HG03575 (cell line): Measurements from ENCODE around the gene CFAP54.

Experiments
- ATAC-seq: cut with Tn5 transposase; IDR thresholded peaks from one replicate; pipeline ENCODE4 v1.9.1; 2021; ENCODE audit not compliant: unreplicated experiment, insufficient number of reproducible peaks, low FRiP score; ENCODE audit errors: extremely low read depth

Gene CFAP54

GRCh38 chr12:96858162-96858561 lies 368.8 kb downstream of the CFAP54 start:
- ATAC-seq = no peak

GRCh38 chr12:96861656-96862055 lies 372.3 kb downstream of the CFAP54 start:
- ATAC-seq = no peak

- no peak for ATAC-seq
These were observed 372.9 kb downstream of the CFAP54 start for GRCh38 chr12:96862326-96862725.

- no peak for ATAC-seq
These were observed 375.0 kb downstream of the CFAP54 start for GRCh38 chr12:96864335-96864734.

GRCh38 chr12:96866801-96867590 lies 377.6 kb downstream of the CFAP54 start:
- ATAC-seq = no peak

- no peak for ATAC-seq
These were observed 381.6 kb downstream of the CFAP54 start for GRCh38 chr12:96870946-96871345.

GRCh38 chr12:96872961-96873360 lies 383.6 kb downstream of the CFAP54 start:
- ATAC-seq = no peak

- no peak for ATAC-seq
These were observed 384.8 kb downstream of the CFAP54 start for GRCh38 chr12:96874211-96874610.

- no peak for ATAC-seq
These were observed 387.6 kb downstream of the CFAP54 start for GRCh38 chr12:96876966-96877365.

GRCh38 chr12:96878704-96879103 lies 389.3 kb downstream of the CFAP54 start:
- ATAC-seq = no peak

GRCh38 chr12:96879301-96879700 lies 389.9 kb downstream of the CFAP54 start:
- no peak for ATAC-seq

- no peak for ATAC-seq
These were observed 390.8 kb downstream of the CFAP54 start for GRCh38 chr12:96880220-96880619.

GRCh38 chr12:96881608-96882007 lies 392.2 kb downstream of the CFAP54 start:
- ATAC-seq = no peak

- no peak for ATAC-seq
These were observed 393.5 kb downstream of the CFAP54 start for GRCh38 chr12:96882862-96883261.

- ATAC-seq = no peak
These were observed 394.2 kb downstream of the CFAP54 start for GRCh38 chr12:96883571-96883970.

- ATAC-seq = no peak
These were observed 397.8 kb downstream of the CFAP54 start for GRCh38 chr12:96886998-96887677.

GRCh38 chr12:96889273-96889933 lies 400.0 kb downstream of the CFAP54 start:
- ATAC-seq = no peak

GRCh38 chr12:96890331-96890730 lies 401.0 kb downstream of the CFAP54 start:
- no peak for ATAC-seq

- ATAC-seq = no peak
These were observed 402.7 kb downstream of the CFAP54 start for GRCh38 chr12:96892104-96892503.

- no peak for ATAC-seq
These were observed 408.0 kb downstream of the CFAP54 start for GRCh38 chr12:96897421-96897820.
